ENCODE data around the gene GSG1L. TPM values are rescaled to one million over a fixed set of nuclear protein-coding genes. Genes with fewer than 3 reads are reported as not detected.
A peak's percentile ranks its signal among the peaks of the same experiment; 100 is the strongest.
"Not testable (repeated sequence)": the region's sequence is repeated elsewhere in the genome, so short reads cannot be mapped to it uniquely, and the experiment has no call there.

GSG1L gene
- total RNA-seq, 1 donor from 2014 or later, result not detected

DNA sequence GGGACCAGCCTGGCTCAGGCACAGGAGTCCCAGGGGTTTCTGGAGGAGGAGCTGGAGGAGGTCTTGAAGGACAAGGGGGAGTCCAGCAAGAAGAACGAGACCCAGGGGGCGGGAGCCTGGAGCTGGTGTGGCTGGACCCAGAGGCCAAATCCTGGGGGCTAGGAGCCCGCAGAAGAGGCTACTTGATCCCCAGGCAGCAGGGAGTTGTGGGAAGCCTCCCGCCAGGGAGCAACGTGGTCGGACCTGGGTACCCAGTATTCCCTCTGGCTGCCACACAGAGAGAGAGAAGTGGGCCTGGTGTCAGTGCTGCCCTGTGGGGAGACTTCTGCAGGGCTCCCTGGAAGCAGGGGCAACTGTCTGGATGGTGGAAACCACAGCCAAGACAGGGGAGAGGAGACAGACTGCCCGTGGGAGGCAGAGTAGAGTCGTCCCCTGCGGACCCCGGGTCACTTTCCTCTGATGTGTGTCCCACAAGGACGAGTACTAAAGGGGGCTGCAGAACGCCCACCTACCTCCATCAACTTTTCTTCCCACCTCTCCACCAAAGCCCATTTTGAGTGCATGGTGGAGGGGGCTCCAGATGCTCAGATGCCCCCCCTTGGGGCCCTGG lies 160.4 kb downstream of the GSG1L start:
- no peak for DNase-seq (ENCODE audit: low spot score)

DNA sequence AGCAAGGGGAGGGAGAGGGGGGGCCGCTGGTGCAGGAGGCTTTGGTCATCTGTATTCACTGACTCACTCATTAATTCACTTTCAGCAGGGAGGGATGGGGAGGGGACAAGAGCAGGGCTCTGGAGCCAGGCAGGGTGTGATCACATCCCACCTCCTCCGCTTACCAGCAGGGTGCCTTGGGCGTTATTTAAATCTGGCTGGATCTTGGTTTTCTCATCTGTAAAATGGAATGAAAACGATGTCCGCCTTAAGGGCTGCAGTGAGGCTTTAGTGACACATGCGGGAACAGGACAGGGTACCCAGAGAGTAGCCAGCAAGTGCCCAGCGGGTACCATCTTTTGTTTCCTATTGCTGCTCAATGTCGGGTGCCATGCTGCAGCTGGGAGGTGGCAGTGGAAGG lies 161.0 kb downstream of the GSG1L start:
- no peak for DNase-seq (ENCODE audit: low spot score)

DNA sequence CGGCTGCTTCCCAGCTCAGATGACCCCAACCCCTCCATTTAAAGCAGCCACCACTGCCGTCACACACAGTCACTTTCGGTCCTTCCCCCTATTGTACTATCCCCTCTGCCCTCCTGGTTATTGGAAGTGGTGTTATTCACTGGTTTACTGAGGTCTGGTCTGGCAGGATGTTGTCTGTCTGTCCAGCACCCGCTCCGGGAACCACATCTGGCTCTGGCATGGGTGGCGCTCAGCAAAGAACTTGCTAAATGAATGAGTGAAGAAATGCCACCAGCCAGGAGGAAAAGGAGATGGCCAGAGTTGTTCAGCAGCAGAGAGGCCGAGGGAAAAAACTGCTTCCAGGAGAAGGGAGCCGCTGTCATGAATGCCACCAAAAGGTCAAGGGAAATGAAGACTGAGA lies 161.6 kb downstream of the GSG1L start:
- DNase-seq (ENCODE audit: low spot score), result no peak

DNA sequence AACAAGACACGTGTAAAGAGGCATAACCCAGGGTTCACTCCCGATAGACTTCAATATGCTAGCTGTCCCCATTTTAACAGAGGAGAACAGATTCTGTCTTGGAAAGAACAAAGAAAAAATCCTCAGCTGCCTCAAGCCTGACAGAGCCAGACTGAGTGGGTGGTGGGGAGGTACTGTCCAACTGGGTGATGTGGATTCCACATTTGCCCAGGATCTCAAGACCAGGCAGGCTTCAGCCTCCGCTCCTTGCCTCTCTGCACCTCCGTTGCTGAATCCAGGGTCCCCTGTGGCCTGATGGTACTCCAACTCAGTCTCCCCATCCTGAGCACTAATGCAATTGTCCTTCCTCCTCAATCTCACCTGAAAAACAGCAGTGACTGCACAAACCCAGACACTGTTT lies 163.8 kb downstream of the GSG1L start:
- DNase-seq (ENCODE audit: low spot score), result no peak

DNA sequence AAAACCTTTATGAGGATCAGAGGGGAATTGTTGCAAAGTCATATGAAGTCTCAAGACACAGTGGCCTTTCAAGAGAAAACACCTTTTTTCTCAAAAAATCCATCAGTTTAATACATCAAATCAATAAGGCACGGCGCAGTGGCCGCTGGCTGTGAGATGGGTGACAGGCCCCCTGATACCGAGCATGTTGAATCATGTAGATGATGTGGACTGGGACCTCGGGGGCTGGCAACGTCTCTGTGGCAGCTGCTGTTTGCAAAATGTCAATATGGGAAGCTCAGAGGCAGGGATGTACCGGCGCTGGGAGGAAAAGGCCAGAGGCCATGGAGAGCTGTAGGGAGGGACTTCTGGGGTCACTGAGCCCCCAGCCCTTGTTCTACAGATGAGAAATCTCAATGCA lies 169.1 kb downstream of the GSG1L start:
- no peak for DNase-seq (ENCODE audit: low spot score)

DNA sequence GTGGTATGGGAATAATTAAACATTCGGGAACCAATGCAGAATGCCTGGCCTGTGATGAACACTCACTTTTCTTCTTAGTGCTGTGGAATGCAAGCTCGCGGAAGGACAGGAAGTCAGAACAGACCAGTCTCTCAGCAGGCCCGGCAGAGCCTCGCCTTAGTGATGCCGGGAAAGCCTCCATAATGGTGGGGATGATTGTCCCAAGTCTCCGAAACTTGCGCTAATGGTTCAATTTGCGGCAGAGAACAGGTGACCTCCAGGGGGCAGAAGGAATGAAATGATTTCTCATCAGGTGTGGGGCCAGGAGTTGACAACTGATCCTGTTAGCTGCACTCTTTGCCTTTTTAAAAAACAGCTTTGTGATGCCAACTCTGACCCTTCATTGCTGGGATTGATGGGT lies 170.6 kb downstream of the GSG1L start:
- DNase-seq (ENCODE audit: low spot score), result no peak

DNA sequence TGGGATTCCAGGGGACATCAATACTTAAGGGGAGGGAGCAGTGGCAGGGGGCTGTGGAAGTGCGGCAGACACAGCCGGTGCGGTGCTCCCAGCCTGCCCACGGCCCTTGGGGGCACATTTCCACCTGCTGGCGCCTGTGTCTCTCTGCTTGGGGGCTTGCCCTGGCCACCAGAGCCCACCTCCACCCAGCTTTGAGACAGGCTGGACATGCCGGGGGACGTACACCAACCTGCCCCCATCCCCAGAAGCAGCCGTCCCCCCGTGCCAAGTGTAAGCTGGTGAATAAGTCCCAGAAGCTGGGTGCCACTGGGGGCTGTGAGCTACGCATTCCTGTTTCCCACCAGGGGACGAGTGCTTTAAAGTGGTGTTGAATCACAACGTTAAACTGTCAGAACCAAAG lies 172.6 kb downstream of the GSG1L start:
- no peak for DNase-seq (ENCODE audit: low spot score)

DNA sequence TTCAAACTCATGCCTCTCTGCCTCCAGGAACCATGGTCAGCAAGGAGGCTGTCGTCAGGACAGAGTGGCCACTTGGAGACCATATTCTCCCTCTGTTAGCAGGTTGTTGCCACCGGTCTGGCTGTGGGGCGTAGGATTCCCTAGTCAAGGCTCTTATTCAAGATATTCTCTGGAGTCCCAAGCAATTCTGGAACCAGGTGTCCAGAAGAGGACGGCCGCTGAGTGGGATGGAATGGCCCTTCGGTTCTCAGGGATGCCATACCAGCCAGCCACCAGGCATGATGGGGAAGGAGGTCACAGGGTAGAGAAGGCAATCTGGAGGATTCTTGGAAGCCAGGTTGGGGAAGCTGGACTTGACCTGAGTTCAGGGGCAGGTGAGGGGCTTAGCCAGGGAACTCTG lies 173.5 kb downstream of the GSG1L start:
- no peak for DNase-seq (ENCODE audit: low spot score)

DNA sequence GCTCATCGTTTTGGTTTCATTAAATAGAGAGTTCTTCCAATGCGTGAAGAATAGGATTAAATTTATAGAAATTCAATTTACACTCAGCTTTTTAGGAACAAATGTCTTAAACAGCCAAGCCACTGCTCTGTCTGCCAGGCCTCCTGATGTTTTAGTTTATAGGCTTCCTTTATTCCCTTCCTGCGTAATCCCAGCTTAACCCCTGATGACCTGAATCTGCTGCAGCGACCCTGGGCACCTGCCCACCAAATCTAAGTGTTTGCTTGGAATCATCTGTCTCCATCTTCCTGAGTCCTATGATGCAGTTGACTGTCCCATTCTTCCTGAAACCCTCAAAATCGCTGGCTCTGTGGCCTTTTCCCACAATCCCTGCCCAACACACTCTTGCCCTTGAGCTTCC lies 179.9 kb downstream of the GSG1L start:
- DNase-seq (ENCODE audit: low spot score), result no peak

DNA sequence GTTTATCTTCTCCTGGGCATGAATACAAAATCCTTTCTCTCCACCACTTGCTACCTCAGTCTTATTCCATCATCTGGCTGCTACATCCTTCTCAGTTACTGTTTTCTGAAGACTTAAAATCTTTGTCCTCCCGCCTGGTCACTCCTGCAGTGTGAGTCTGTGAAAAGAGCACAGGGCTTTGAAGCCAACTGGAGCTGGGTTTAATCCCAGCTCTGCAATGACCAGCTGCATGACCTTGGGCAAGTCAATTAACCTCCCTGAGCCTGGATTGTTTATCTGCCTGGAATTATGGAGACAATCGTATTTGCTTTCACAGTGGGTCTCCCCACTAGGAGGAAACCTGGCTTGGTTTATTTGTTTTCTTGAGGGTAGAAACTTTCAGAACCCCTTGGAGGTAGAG lies 183.2 kb downstream of the GSG1L start:
- DNase-seq (ENCODE audit: low spot score), result no peak

DNA sequence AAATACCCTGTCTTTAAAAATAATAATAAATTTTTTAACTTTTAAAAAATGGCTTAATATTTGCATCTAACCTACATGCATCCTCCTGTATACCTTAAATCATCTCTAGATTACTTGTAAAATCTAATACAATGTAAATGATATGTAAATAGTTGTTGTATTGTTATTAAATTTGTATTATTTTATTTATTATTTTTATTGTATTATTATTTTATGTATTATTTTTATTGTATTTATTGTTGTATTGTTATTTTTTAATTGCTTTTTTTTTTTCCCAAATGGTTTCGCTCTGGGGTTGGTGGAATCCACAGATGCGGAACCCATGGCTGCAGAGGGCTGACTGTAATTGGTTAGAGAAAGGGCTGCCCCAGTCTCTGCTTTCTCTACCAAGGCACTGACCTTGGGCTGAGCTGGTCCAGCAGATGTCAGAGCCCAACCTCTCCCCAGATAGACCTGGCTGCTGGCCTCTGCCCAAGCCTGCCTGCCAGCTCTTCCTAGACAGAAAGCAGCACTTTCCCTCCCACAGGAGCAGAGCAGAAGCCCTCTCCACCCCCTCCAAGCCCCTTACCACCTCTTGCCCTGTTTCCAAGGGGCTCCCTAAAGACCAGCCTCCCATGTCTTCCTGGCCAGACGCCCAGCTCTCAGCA lies 183.8 kb downstream of the GSG1L start:
- no peak for DNase-seq (ENCODE audit: low spot score)

DNA sequence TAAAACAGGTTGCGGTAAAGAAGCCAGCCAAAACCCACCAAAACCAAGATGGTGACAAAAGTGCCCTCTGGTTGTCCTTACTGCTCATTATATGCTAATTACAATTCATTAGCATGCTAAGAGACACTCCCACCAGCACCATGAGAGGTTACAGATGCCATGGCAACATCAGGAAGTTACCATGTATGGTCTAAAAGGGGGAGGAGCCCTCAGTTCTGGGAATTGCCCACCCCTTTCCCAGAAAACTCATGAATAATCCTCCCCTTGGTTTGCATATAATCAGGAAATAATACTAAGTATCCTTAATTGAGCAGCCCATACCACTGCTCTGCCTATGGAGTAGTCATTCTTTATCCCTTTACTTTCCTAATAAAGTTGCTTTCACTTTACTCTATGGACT lies 190.9 kb downstream of the GSG1L start:
- not testable (repeated sequence) for DNase-seq (ENCODE audit: low spot score)

DNA sequence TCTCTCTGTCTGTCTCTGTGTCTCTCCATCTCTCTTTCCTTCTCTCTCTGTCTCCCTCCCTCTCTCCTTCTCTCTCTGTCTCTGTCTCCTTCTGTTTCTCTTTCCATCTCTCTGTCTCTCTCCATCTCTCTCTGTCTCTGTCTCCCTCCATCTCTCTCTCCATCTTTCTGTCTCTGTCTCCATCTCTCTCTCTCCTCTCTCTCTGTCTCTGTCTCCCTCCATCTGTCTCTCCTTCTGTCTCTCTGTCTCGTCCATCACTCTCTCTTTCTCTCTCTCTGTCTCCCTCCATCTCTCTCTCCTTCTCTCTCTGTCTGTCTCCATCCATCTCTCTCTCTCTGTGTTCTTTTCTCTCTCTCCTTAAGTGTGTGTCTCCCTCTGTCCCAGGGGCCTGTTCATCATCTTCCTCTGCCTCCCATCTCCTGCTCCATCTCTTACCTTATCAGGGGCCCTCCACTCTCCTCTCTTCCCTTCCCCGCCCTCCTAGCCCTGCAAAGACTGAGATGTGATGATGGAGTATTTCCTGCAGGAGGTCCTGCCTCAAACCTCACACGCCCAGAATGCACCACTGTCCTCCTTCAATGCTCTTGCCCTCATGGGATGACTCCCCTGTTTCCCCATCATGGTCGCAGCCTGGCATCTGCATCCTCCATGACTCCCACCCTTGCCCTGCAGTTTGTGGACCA lies 193.3 kb downstream of the GSG1L start:
- no peak for DNase-seq (ENCODE audit: low spot score)

DNA sequence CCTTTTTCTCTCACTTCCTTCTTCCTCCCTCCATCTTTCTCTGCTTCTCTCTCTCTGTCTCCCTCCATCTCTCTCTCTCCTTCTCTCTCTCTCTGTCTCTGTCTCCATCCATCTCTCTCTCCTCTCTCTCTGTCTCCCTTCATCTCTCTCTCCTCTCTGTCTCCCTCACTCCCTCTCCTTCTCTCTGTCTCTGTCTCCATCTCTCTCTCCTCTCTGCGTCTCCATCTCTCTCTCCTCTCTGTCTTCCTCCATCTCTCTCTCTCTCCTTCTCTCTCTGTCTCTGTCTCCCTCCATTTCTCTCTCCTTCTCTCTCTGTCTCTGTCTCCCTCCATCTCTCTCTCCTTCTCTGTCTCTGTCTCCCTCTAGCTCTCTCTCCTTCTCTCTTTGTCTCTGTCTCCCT lies 194.1 kb downstream of the GSG1L start:
- no peak for DNase-seq (ENCODE audit: low spot score)

DNA sequence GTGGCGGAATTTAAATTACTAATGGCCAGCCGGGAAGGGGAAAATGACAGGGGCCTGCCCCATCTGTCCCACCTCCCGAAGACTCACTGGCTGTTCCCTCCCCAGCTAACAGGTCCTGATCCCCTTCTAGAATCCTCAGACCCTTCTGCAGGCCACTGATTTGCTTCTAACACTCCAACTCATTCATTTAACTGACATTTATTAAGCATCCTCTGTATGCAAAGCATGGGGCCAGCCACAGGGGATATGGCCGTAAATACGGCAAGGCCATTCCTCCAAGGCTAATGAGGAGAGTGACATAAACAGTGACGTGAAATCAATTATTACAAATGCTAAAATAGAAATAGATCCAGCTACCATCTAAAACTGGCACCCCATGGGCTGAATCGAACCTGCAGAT lies 195.3 kb downstream of the GSG1L start:
- DNase-seq (ENCODE audit: low spot score), result no peak

DNA sequence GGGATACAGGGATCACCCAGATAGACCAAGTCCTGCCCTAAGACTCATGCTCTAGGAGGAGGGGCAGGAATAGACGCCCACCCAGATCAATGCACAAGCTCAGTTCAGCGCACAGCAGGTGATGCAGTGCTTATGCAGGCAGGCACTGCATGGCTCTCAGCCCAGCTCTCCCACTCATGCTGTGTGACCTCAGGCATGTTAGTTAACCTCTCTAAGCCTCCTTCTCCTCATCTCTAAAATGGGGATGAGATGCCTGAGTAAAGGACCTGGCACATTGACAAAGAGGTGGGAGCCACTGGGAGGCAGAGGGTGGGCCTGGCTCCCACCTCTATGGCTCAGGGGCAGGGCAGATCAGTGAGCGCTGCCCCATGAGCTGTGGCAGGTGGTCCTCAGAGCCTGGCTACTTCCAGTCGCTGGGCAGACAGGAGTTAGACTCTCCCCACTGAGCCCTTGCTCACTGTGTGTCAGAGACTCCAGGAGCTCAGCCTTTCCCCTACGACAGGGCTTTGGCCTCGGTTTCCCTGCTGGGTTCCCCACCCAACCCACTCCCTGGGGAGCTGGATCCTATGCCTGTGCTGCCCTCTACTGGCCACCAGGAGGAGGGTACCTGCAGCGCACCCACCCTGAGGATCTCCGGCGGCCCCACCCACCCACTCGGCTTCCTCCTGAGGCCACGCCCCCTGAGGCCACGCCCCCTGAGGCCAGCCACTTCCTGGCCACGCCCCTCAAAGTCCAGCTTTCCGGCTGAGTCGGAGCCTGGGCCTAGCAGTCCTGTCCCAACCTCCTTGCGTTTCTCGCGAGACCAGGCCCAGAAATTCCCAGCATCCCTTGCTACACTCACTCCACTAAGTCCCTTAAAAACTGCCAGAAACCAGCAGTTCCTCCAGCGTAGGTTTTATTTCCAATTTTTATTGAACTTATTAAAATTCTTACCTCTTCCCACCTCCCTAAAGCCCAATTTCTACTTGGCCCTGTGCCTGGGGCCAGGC lies 196.1 kb downstream of the GSG1L start:
- DNase-seq (ENCODE audit: low spot score), result peak; percentile 67

DNA sequence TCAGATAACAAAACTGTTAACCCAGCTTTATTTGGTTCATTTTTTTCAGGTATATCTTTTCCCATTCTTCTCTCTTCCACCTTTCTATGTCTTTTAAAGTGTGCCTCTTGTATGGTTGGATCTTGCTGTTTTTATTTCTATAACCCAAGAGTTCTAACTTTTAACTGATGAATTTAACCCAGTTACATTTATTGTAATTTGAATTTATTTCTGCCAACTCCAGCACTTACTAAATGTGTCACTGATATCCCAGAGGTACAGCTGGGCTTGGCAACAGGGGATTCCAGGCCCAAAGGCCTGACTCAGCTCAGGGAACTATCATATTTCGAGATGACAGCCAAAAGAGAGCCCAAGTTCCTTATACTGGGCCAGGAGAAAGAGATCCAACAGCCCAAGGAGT lies 200.1 kb downstream of the GSG1L start:
- DNase-seq (ENCODE audit: low spot score), result no peak

DNA sequence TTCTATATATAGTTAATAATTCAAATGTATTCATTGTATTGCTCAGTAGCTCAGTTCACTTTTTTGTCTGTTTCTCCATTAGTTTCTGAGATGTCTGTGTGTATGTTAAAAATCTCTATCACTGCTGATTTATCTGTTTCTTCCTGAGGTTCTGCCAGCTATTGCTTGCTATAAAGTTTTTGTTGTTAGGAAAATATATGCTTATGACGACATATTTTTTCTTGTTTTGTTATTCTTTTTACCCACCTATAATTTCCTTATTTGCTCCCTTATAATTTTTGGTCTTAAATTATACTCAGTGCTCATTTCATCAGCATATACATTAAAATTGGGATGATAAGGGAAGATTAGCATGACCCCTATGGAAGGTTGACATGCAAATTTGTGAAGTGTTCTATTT lies 200.6 kb downstream of the GSG1L start:
- DNase-seq (ENCODE audit: low spot score), result no peak

DNA sequence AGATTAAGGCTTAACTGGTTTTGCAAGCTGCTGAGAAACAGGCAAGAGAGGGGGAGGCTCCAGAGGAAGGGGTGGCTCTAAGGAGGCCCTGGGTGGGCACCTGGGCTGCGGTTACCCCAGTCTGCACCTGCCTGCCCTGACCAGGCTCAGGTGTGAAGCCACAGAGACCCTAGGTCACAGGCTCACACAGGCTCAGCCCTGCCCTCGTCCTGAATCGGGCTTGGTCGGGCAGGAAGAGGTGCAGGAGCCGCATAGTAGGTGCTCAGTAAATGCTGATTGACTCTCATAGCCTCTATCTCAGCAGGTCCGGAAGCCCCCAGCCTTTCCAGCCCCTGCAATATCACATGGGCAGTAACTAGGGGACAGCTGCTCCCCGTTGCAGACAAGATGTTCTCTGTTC lies 203.4 kb downstream of the GSG1L start:
- no peak for DNase-seq (ENCODE audit: low spot score)

DNA sequence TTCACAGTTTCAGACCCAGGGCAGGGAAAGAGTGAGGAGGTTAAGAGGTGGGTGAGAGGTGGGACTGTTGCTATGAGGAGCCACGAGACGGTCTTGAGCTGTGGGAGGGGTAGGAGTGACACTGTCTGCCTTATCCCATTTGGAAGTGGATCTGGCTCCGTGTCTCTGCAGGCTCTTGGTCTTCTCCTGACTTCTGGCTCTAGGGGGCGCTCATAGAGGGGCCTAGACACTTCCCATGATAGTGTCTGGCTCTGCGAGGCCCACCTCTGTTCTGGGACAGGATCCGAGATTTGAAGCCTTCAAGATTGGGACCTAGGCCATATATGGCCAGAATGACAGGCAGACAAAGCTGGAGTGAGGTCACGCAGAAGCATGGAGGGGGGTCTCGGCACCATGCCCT lies 204.5 kb downstream of the GSG1L start:
- DNase-seq (ENCODE audit: low spot score), result no peak

DNA sequence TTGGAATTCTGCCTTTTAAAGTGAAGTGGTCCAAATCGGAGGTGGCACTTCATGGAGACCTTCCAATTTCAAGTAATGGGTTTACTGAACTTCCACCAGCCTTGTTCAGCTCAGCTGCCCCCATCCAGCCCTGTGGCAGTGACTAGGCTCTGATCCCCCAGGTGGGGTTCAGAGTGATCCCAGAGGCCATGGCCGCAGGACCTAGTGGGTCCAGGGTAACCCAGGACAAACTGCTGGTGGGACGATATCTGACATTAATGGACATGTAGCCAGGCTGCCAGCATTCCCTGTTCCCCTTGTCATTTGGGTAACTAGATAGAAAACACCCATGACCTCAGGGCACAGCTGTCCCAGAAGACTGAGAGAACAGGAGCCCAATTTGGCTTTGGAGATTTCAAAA lies 209.9 kb downstream of the GSG1L start:
- DNase-seq (ENCODE audit: low spot score), result no peak

DNA sequence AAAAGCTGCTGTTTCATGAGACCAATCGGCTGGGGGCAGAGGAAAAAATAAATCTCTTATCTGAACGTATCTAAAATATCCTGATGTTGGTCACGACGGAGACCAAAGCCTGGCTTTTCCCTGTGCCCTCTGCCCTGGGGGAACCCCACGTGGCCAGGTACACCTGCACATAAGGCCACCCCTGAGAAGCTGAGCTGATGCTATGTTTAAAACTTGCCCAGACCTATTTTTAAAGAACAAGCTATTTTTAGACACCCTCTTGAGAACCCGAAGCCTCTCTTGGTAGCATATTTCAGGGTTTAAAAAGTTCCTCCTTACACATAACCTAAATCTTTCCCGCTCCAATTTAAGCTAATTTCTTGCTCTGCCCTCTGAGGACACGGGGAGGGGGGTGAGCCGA lies 210.4 kb downstream of the GSG1L start:
- no peak for DNase-seq (ENCODE audit: low spot score)

Data from mucosa of gallbladder (tissue), 1 donor.